Heart right ventricle (tissue), 16 donors: Measurements from ENCODE around the gene SLC34A2. TPM values are rescaled to one million over a fixed set of nuclear protein-coding genes. Genes with fewer than 3 reads are reported as not detected.
"Not testable (repeated sequence)": the region's sequence is repeated elsewhere in the genome, so short reads cannot be mapped to it uniquely, and the experiment has no call there.

Experiments
- ATAC-seq, 8 donors: fragments of 200-7000 bp; cut with Tn5 transposase; one replicate each; pipeline ENCODE4 v1.9.1; 2020; ENCODE audit warnings: mild to moderate bottlenecking in 8 of 8, moderate library complexity in 8 of 8, moderate number of reproducible peaks in 1 of 8
- DNase-seq, 2 donors: peaks; one replicate each; pipeline ENCODE4 v3.0.0-alpha.2; 2020
- H3K27ac ChIP-seq, 10 donors: fragments of 200-600 bp; sonication (generic) in 2 of 10; one replicate each; pipeline versions ENCODE4 v1.5.0 to v1.8.0; 2020 to 2022; ENCODE audit warnings: mild to moderate bottlenecking in 3 of 10
- H3K27me3 ChIP-seq, 7 donors: fragments of 200-600 bp; one replicate each; pipeline ENCODE4 v1.8.0; 2021 to 2022; ENCODE audit warnings: mild to moderate bottlenecking in 2 of 7
- H3K36me3 ChIP-seq, 9 donors: fragments of 200-600 bp; sonication (generic) in 1 of 9; one replicate each; pipeline versions ENCODE4 v1.5.0 to v1.8.0; 2020 to 2022; ENCODE audit warnings: mild to moderate bottlenecking in 2 of 9
- H3K4me1 ChIP-seq, 9 donors: fragments of 200-600 bp; sonication (generic) in 1 of 9; one replicate each; pipeline versions ENCODE4 v1.5.0 to v1.8.0; 2020 to 2022; ENCODE audit warnings: mild to moderate bottlenecking in 4 of 9
- H3K4me3 ChIP-seq, 10 donors: fragments of 200-600 bp; sonication (generic) in 2 of 10; one replicate each; pipeline versions ENCODE4 v1.5.0 to v1.8.0; 2020 to 2022; ENCODE audit warnings: mild to moderate bottlenecking in 7 of 10, moderate library complexity in 2 of 10
- H3K9me3 ChIP-seq, 11 donors: fragments of 200-600 bp in 10 of 11; sonication (generic) in 2 of 11; one replicate each; pipeline versions ENCODE4 v1.5.0 to v1.8.0; 2013 to 2022; ENCODE audit warnings: mild to moderate bottlenecking in 2 of 11, control low read depth in 1 of 11, moderate library complexity in 1 of 11
- CTCF ChIP-seq, 9 donors: fragments of 200-600 bp; sonication (generic) in 2 of 9; IDR thresholded peaks; one replicate each; pipeline versions ENCODE4 v1.5.0 to v1.8.0; 2021 to 2022; ENCODE audit warnings: antibody characterized with exemption in 9 of 9, mild to moderate bottlenecking in 5 of 9, moderate library complexity in 1 of 9
- WGBS, 2 donors: extraction: QIAGEN DNeasy Blood & Tissue Kit; methylation state at CpG; one replicate each; pipeline ENCODE4 v1.1.7; 2013; ENCODE audit warnings: inconsistent platforms in 1 of 2; 5-methylcytosine and 5-hydroxymethylcytosine counted together
- intact Hi-C, 10 donors: fragments of 100-400 bp; cut with DNase I; formaldehyde crosslinking; loops; one replicate each; pipeline versions ENCODE4 v1.11.1 to v1.14.2; 2022
- long read RNA-seq, 3 donors: library from polyadenylated mRNA; unstranded; transcript quantifications; one replicate each; pipeline ENCODE4 v2.0.0, GENCODE V29; 2020 to 2021
- polyA plus RNA-seq, 2 donors: library from polyadenylated mRNA; stranded (reverse); fragments of 200-250 nt; gene quantifications; one replicate each; pipeline ENCODE4 v1.2.3, GENCODE V29; 2013
- total RNA-seq, 10 donors: library from RNA; stranded (reverse); fragmentation: NEBNext Ultra II Directional in 3 of 10; extraction: Animal tissue kit (Norgen Biotek cat#: 25700) in 3 of 10; gene quantifications; one replicate each; pipeline versions ENCODE4 v1.2.1 to v1.2.4, GENCODE V29; 2021 to 2023
- donor health status: Arrhythmogenic right ventricular cardiomyopathy.
- donor health status: ischemic (EF 13 %, LVEDD 7.1; RV severe dilation, severe dysfunction).
- donor health status: healthy with polysubstance abuse.
- donor health status: DM: no; HTN: yes; CAD: no.
- donor health status: DM: no; HTN: no; CAD: no.
- donor health status: ischemic (EF 25% LVEDD 6.9; RV normal size, moderate dysfunction).
- donor health status: ischemic (EF 25% LVEDD 5.7; RV mildly dilated, moderate dysfunction).
- donor health status: healthy.
- donor health status: DM: yes; HTN: yes; CAD: no.
- donor health status: Ischemic cardiomyopathy.
- donor health status: ischemic (EF 35%, LVEDD 5.7; RV mildly dilated, moderate dysfunction).
- donor health status: nonischemic (EF 11% LVEDD 7.7; RV severe dilation, severe dysfunction).
- donor health status: DM: yes; HTN: yes; CAD: no.
- donor health status: PGD.
- donor health status: ischemic (EF 29% LVEDD 5.4; RV normal size, mild dysfunction).
- donor health status: nonischemic (EF 23%, LVEDD 6.1; RV moderate dilation, normal function).

The SLC34A2 gene
- total RNA-seq (under 1 TPM in 2 of 10 donors, not detected in 8; 0.17 to 0.40 TPM), polyA plus RNA-seq (under 1 TPM in 1 of 2 donors, not detected in 1; 0.12 TPM)
- long read RNA-seq, donor 1: 0 reads
- long read RNA-seq, donor 2: 0 reads
- long read RNA-seq, donor 3: 0 reads

GRCh38 chr4:25654971-25655963 lies at the start of gene SLC34A2:
Gene SLC34A2, plus strand, starts transcription at chr4:25655851. Its CDS starts 6,650 bp downstream, at chr4:25662501.
- Histone ChIP-seq H3K4me3 (peak within 1 kb of the TSS in 4 of 10 donors; percentile 7 to 17 (median 12)), H3K27ac (no peak within 1 kb of the TSS), H3K36me3 (no peaks in the 10 kb centered on the region), H3K4me1 (peaks cover 0 to 7% (median 5%) of the 10 kb centered on the region in 9 donors), H3K27me3 (peaks cover 0 to 69% (median 46%) of the 10 kb centered on the region in 7 donors), H3K9me3 (no peaks in the 10 kb centered on the region)
- intact Hi-C loops: no loop called here
- ATAC-seq (peak in 1 of 8 donors; percentile 25), DNase-seq (no peak)
- no peak for TF ChIP-seq CTCF (IDR thresholded peaks at IDR 0.05)
- 5 to 6% methylated on average over 71 of the region's 71 CpGs for WGBS, 2 donors

GRCh38 chr4:25608644-25609043 lies 47.0 kb upstream of the SLC34A2 start:
- no peaks in the 10 kb centered on the region for H3K4me1 ChIP-seq
- no peaks in the 10 kb centered on the region for H3K9me3 ChIP-seq
- intact Hi-C loops: no loop called here
- no peak for TF ChIP-seq CTCF (IDR thresholded peaks at IDR 0.05)
- peaks cover 0 to 6% (median 0%) of the 10 kb centered on the region in 7 donors for H3K27me3 ChIP-seq
- no peak overlapping the region for H3K27ac ChIP-seq
- no peak overlapping the region for H3K4me3 ChIP-seq
- ATAC-seq (no peak), DNase-seq (no peak)
- no peaks in the 10 kb centered on the region for H3K36me3 ChIP-seq
- 82 to 86% methylated on average over 5 of the region's 5 CpGs for WGBS, 2 donors

GRCh38 chr4:25609976-25610375 lies 45.7 kb upstream of the SLC34A2 start:
- DNase-seq (no peak), ATAC-seq (no peak)
- Histone ChIP-seq H3K36me3 (no peaks in the 10 kb centered on the region), H3K27me3 (peaks cover 0 to 18% (median 0%) of the 10 kb centered on the region in 7 donors), H3K9me3 (no peaks in the 10 kb centered on the region), H3K27ac (no peak overlapping the region), H3K4me1 (no peaks in the 10 kb centered on the region), H3K4me3 (no peak overlapping the region)
- intact Hi-C loops: no loop called here
- 88 to 90% methylated on average over 5 of the region's 5 CpGs for WGBS, 2 donors
- no peak for TF ChIP-seq CTCF (IDR thresholded peaks at IDR 0.05)

- DNase-seq, H3K27ac ChIP-seq, H3K9me3 ChIP-seq, intact Hi-C loops, ATAC-seq, H3K4me1 ChIP-seq, H3K36me3 ChIP-seq, H3K4me3 ChIP-seq: not testable (repeated sequence)
- 84 to 86% methylated on average over 9 of the region's 9 CpGs for WGBS, 2 donors
- H3K27me3 ChIP-seq: peaks cover 0 to 26% (median 0%) of the 10 kb centered on the region in 7 donors
These were observed 42.0 kb upstream of the SLC34A2 start for GRCh38 chr4:25613613-25614012.
